Measurements from ENCODE around the gene CFAP46. TPM values are rescaled to one million over a fixed set of nuclear protein-coding genes. Genes with fewer than 3 reads are reported as not detected.

CFAP46 gene
- total and polyA plus RNA-seq, 9 of the 15 experiments (the other 6 are each of a cell fraction or from before 2014, with no cell fraction given), result not detected

DNA sequence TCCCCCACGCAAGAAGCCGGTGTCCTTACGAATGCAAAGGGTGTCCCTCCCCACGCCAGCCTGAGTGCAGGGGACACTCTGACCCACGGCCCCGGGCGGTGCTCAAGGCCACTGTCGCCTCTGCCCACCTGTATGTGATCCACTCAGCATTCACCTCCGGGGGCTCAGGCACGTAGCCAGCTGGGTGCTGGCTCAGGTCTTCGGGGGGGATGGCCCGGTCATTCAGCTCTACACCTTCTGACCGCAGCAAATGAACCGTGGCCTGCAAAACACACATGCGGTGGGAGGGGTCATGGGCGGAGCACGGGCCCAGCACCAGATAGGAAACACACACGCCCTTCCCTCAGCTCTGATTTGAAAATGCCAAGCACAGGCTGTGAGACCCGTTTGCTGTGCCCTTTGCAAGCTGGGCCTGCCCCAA is 25.9 kb downstream of the CFAP46 start:
- FAIRE-seq (no peak), DNase-seq (ENCODE audit: extremely low read depth in 1 of 4, low spot score in 3 of 4) (no peak), ATAC-seq (no peak)
- WGBS (ENCODE audit: insufficient coverage, low coverage, missing lambda C conversion rate), result 2% methylated on average over 12 of the region's 19 CpGs
- no peaks in the 10 kb centered on the region for H3K9me3 ChIP-seq (replicated peaks; ENCODE audit: control insufficient read depth, insufficient read depth, low read depth, low read length)
- H3K27ac ChIP-seq (ENCODE audit: extremely low read depth, low read depth, low read length), result no peak overlapping the region
- CTCF ChIA-PET (ENCODE audit: low intra/inter-chr PET ratio), result no interaction called here
- H3K9me1 ChIP-seq (ENCODE audit: control insufficient read depth, insufficient read depth, low read length), result no peaks in the 10 kb centered on the region
- H3K4me2 ChIP-seq (ENCODE audit: insufficient read depth, low read length), result no peak overlapping the region
- peaks cover 2 to 52% of the 10 kb centered on the region in 2 experiments; a peak in 3 of 5 replicates for H3K27me3 ChIP-seq (ENCODE audit: control insufficient read depth in 2 of 2, insufficient read depth in 2 of 2, low read length in 2 of 2)
- H4K20me1 ChIP-seq (replicated peaks; ENCODE audit: control insufficient read depth, insufficient read depth, low read length), result 0 out of 2 replicates have a peak, but pooled peaks cover 7% of the 10 kb centered on the region
- no peaks in the 10 kb centered on the region for H3K79me2 ChIP-seq (ENCODE audit: control insufficient read depth, insufficient read depth, low read length)
- no peak overlapping the region for H2AFZ ChIP-seq (ENCODE audit: low read depth, low read length)
- in situ Hi-C loops (cut with MboI) (no loop called here), intact Hi-C loops (cut with micrococcal nuclease) (no loop called here)
- no TSS peak for BruUV-seq (replicated peaks)
- POLR2A ChIA-PET, result no interaction called here
- H3K4me1 ChIP-seq (replicated peaks in 1 of 2; ENCODE audit: control insufficient read depth in 2 of 2, insufficient read depth in 2 of 2, low read length in 2 of 2), result peaks cover 0 to 11% of the 10 kb centered on the region in 2 experiments; a peak in 2 of 5 replicates
- H3K4me3 ChIP-seq, result no peak overlapping the region
- no peak overlapping the region for H3K9ac ChIP-seq (ENCODE audit: insufficient read depth in 1 of 2, low read depth in 2 of 2, low read length in 2 of 2)
- no peaks in the 10 kb centered on the region for H3K36me3 ChIP-seq (ENCODE audit: control insufficient read depth, insufficient read depth, low read length)
- TF ChIP-seq, protein P1, sequence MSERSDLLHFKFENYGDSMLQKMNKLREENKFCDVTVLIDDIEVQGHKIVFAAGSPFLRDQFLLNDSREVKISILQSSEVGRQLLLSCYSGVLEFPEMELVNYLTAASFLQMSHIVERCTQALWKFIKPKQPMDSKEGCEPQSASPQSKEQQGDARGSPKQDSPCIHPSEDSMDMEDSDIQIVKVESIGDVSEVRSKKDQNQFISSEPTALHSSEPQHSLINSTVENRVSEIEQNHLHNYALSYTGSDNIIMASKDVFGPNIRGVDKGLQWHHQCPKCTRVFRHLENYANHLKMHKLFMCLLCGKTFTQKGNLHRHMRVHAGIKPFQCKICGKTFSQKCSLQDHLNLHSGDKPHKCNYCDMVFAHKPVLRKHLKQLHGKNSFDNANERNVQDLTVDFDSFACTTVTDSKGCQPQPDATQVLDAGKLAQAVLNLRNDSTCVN (CRISPR knock-in tag; IDR thresholded peaks at IDR 0.05), result no peak
- no peak for TF ChIP-seq HMG20A (CRISPR knock-in tag; conservative IDR thresholded peaks at IDR 0.05)
- TF ChIP-seq ZSCAN29 (IDR thresholded peaks at IDR 0.05), result no peak
- TF ChIP-seq PHF21A (IDR thresholded peaks at IDR 0.05; ENCODE audit: borderline replicate concordance, low read depth), result no peak
- TF ChIP-seq MCM2 (IDR thresholded peaks at IDR 0.05; ENCODE audit: low read depth), result no peak
- no peak for TF ChIP-seq RBBP5 (IDR thresholded peaks at IDR 0.05; ENCODE audit: borderline replicate concordance, insufficient read depth, low read length, poor library complexity, severe bottlenecking)
- TF ChIP-seq ZNF347 (CRISPR knock-in tag; IDR thresholded peaks at IDR 0.05; ENCODE audit: low read depth), result no peak
- no peak for TF ChIP-seq TBL1XR1 (IDR thresholded peaks at IDR 0.05; ENCODE audit: low read length in 2 of 2)
- no peak for TF ChIP-seq SMARCE1 (IDR thresholded peaks at IDR 0.05)
- TF ChIP-seq, protein P2, sequence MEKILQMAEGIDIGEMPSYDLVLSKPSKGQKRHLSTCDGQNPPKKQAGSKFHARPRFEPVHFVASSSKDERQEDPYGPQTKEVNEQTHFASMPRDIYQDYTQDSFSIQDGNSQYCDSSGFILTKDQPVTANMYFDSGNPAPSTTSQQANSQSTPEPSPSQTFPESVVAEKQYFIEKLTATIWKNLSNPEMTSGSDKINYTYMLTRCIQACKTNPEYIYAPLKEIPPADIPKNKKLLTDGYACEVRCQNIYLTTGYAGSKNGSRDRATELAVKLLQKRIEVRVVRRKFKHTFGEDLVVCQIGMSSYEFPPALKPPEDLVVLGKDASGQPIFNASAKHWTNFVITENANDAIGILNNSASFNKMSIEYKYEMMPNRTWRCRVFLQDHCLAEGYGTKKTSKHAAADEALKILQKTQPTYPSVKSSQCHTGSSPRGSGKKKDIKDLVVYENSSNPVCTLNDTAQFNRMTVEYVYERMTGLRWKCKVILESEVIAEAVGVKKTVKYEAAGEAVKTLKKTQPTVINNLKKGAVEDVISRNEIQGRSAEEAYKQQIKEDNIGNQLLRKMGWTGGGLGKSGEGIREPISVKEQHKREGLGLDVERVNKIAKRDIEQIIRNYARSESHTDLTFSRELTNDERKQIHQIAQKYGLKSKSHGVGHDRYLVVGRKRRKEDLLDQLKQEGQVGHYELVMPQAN (IDR thresholded peaks at IDR 0.05; ENCODE audit: borderline replicate concordance), result no peak
- TF ChIP-seq, protein P3, sequence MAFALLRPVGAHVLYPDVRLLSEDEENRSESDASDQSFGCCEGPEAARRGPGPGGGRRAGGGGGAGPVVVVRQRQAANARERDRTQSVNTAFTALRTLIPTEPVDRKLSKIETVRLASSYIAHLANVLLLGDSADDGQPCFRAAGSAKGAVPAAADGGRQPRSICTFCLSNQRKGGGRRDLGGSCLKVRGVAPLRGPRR (CRISPR knock-in tag; IDR thresholded peaks at IDR 0.05), result no peak
- no peak for TF ChIP-seq FOXM1 (IDR thresholded peaks at IDR 0.05; ENCODE audit: low read depth)
- no peak for TF ChIP-seq FOXM1 (CRISPR knock-in tag; IDR thresholded peaks at IDR 0.05; ENCODE audit: low read depth)
- no peak for TF ChIP-seq ZNF408 (CRISPR knock-in tag; IDR thresholded peaks at IDR 0.05; ENCODE audit: low read depth)
- no peak for TF ChIP-seq MYC (IDR thresholded peaks at IDR 0.05; ENCODE audit: low read depth, low read length)
- TF ChIP-seq MYC (CRISPR knock-in tag; IDR thresholded peaks at IDR 0.05; ENCODE audit: borderline replicate concordance, low read depth), result no peak
- TF ChIP-seq, protein P4, sequence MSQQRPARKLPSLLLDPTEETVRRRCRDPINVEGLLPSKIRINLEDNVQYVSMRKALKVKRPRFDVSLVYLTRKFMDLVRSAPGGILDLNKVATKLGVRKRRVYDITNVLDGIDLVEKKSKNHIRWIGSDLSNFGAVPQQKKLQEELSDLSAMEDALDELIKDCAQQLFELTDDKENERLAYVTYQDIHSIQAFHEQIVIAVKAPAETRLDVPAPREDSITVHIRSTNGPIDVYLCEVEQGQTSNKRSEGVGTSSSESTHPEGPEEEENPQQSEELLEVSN (IDR thresholded peaks at IDR 0.05; ENCODE audit: borderline replicate concordance in 1 of 2, extremely low read depth in 1 of 2, insufficient read depth in 1 of 2, insufficient read length in 1 of 2, low read depth in 1 of 2, low read length in 1 of 2, poor library complexity in 1 of 2, severe bottlenecking in 1 of 2), result no peak
- no peak for TF ChIP-seq TAF15 (IDR thresholded peaks at IDR 0.05; ENCODE audit: low read depth, low read length)
